SK-N-SH treated with all-trans-retinoic acid at 6 μM for 48 hours (cell line): Measurements from ENCODE around the gene ZNF625.

Experiments used
- ESRRG ChIP-seq: fragments of 250-450 bp; sonication (Bioruptor Pico); IDR thresholded peaks from 2 replicates; pipeline ENCODE4 v1.6.1; 2021; ENCODE audit warnings: mild to moderate bottlenecking
- ISL1 ChIP-seq: fragments of 250-450 bp; sonication (Bioruptor Pico); IDR thresholded peaks from 2 replicates; pipeline ENCODE4 v2.1.2; 2022; ENCODE audit warnings: mild to moderate bottlenecking, moderate library complexity
- OSR1 ChIP-seq: fragments of 250-450 bp; sonication (Bioruptor Pico); IDR thresholded peaks from 2 replicates; pipeline ENCODE4 v1.8.0; 2022; ENCODE audit warnings: moderate library complexity, mild to moderate bottlenecking, inconsistent platforms
- TF ChIP-seq, protein P1 (sequence below): fragments of 250-450 bp; sonication (Bioruptor Pico); IDR thresholded peaks from 2 replicates; pipeline ENCODE4 v1.8.0; 2021; ENCODE audit warnings: low read depth, mild to moderate bottlenecking, moderate library complexity, borderline replicate concordance
- TF ChIP-seq, protein P2 (sequence below): fragments of 250-450 bp; sonication (Bioruptor Pico); IDR thresholded peaks from 2 replicates; pipeline ENCODE4 v1.5.1; 2020; ENCODE audit warnings: low read depth, mild to moderate bottlenecking, moderate library complexity

DNA sequence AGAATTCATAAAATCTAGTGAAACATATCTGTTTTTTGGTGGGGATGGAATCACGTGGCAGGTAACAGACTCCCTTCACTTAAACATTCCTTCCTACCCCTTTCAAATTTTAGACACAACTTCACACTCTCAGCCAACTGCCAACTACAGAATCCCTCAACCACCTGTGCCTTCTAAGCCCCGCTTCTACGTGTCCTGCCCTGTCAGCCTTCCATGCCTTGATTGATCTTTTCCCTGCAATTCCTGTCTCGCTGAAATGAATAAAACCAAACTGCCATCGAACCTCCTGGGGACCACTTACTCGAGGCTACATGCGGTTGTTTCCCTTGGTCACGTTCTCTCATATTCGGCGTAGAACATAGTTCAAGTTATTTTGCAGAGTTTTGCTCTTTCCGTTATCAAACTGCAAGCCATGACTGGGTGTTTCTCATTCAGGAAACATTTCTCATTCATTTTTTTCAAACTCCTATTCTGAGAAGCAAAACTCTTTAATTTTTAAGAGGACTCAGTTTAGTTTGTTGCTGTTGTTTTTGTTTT lies 1.1 kb downstream of the ZNF625 start:
- TF ChIP-seq OSR1 (no peak), ISL1 (CRISPR knock-in tag) (no peak), ESRRG (no peak)
- TF ChIP-seq, protein P1, sequence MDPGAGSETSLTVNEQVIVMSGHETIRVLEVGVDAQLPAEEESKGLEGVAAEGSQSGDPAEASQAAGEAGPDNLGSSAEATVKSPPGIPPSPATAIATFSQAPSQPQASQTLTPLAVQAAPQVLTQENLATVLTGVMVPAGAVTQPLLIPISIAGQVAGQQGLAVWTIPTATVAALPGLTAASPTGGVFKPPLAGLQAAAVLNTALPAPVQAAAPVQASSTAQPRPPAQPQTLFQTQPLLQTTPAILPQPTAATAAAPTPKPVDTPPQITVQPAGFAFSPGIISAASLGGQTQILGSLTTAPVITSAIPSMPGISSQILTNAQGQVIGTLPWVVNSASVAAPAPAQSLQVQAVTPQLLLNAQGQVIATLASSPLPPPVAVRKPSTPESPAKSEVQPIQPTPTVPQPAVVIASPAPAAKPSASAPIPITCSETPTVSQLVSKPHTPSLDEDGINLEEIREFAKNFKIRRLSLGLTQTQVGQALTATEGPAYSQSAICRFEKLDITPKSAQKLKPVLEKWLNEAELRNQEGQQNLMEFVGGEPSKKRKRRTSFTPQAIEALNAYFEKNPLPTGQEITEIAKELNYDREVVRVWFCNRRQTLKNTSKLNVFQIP: no peak
- TF ChIP-seq, protein P2, sequence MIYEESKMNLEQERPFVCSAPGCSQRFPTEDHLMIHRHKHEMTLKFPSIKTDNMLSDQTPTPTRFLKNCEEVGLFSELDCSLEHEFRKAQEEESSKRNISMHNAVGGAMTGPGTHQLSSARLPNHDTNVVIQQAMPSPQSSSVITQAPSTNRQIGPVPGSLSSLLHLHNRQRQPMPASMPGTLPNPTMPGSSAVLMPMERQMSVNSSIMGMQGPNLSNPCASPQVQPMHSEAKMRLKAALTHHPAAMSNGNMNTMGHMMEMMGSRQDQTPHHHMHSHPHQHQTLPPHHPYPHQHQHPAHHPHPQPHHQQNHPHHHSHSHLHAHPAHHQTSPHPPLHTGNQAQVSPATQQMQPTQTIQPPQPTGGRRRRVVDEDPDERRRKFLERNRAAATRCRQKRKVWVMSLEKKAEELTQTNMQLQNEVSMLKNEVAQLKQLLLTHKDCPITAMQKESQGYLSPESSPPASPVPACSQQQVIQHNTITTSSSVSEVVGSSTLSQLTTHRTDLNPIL (CRISPR knock-in tag): no peak
